Measurements from ENCODE around the gene ST6GAL1. TPM values are rescaled to one million over a fixed set of nuclear protein-coding genes. Genes with fewer than 3 reads are reported as not detected.

ST6GAL1 gene
- total RNA-seq, 6 experiments from 2014 or later, result 389 to 574 (median 483) TPM

DNA sequence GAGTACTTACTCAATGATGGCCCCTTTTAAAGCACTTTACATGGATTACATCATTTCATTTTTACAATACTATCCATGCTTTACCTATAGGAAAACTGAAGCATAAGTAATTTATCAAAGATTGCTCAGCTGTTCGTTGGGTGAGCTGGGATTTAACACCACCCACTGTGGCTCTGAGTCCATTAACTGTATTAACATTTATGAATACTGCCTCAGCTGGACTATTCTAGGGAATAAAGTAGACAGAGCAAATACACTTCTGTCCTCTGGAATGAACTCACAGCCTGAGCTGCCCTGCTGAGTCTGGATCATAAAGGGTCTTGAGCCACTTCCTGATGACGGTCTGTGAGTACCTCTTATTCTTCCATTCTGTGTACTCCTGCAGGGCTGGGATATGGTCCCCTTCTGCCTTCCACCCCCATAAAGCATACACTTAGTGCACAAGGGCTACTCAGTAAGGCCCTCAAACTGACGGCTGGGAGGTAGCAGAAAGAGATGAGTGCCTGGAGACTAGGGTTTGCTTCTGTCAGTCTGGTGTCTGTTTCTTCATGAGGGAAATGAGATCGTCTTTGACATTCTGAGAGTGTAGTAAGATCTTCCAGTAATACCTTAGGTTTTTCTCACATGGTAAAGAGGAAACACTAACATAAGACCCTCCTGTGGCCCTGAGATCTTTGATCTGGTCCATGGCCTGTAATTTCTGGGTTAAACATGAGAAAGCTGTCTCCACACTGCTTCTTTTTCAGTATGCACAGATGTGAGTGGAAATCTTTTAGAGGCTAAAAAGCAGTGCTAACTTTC, 12.6 kb upstream of the ST6GAL1 start:
- TF ChIP-seq POLR2A (IDR thresholded peaks at IDR 0.05), result no peak
- TF ChIP-seq, protein P1, sequence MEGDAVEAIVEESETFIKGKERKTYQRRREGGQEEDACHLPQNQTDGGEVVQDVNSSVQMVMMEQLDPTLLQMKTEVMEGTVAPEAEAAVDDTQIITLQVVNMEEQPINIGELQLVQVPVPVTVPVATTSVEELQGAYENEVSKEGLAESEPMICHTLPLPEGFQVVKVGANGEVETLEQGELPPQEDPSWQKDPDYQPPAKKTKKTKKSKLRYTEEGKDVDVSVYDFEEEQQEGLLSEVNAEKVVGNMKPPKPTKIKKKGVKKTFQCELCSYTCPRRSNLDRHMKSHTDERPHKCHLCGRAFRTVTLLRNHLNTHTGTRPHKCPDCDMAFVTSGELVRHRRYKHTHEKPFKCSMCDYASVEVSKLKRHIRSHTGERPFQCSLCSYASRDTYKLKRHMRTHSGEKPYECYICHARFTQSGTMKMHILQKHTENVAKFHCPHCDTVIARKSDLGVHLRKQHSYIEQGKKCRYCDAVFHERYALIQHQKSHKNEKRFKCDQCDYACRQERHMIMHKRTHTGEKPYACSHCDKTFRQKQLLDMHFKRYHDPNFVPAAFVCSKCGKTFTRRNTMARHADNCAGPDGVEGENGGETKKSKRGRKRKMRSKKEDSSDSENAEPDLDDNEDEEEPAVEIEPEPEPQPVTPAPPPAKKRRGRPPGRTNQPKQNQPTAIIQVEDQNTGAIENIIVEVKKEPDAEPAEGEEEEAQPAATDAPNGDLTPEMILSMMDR (IDR thresholded peaks at IDR 0.05), result no peak
- Histone ChIP-seq H3K36me3 (no peaks in the 10 kb centered on the region), H3K9me3 (no peaks in the 10 kb centered on the region), H3K4me1 (no peaks in the 10 kb centered on the region), H3K4me3 (no peak overlapping the region), H3K27ac (no peak overlapping the region), H3K27me3 (no peaks in the 10 kb centered on the region)
- WGBS (ENCODE audit: insufficient coverage, low coverage, low lambda C conversion rate, missing lambda C conversion rate), result 71% methylated on average over 4 of the region's 4 CpGs
- intact Hi-C loops (cut with DNase I), result no loop called here
- ATAC-seq (no peak), DNase-seq (no peak)

DNA sequence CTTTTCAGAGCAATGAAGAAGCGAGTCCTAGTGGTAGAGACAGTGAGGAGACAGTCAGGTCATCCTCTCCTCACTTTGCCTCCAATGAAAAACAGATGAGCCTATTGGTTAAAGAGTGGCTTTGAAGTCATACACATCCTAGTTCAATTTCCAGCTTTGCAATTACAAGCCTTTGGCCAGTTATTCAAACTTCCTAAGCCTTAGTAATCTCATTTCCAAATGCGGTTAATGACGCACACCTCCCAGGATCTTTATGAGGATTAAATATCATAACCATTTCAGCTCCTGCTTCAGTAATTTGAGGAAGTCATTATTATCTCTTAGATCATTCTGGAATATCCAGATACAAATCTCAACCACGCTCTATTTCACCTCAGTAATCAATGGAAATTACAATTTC, 10.0 kb upstream of the ST6GAL1 start:
- intact Hi-C loops (cut with DNase I), result loop anchor here in 1 of 2 donors (10.0 kb wide), 1 partner anchor 66 kb away; no protein-coding TSS in a partner anchor

DNA sequence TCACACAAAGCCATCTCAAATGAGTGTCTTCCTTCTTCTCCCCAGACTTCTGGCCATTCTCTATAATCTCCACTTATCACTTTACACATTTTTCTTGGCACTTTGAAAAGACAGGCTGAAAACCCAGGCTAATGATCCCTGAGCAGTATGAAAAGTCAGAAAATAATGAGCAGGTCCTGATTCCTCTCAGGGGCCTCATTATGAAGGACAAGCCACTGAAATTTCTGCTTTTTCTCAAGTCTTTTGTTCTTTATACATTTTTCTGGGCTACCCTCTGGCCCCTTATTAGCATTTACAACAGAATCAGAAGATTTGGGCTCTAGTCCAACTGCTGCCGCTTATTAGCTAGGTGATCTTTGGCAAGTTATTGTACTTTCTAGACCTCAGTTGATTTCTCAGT, 9.5 kb upstream of the ST6GAL1 start:
- WGBS (ENCODE audit: insufficient coverage, low coverage, low lambda C conversion rate, missing lambda C conversion rate), result 73% methylated on average over 1 of the region's 1 CpG
- Histone ChIP-seq H3K9me3 (no peaks in the 10 kb centered on the region), H3K27me3 (no peaks in the 10 kb centered on the region), H3K4me1 (no peaks in the 10 kb centered on the region), H3K4me3 (no peak overlapping the region), H3K36me3 (no peaks in the 10 kb centered on the region), H3K27ac (no peak overlapping the region)
- peak in 2 of 4 donors; percentile 46 for ATAC-seq
- no peak for DNase-seq
- intact Hi-C loops (cut with DNase I), result loop anchor here in 1 of 2 donors (10.0 kb wide), 1 partner anchor 66 kb away; no protein-coding TSS in a partner anchor
- TF ChIP-seq, protein P1 (IDR thresholded peaks at IDR 0.05), result no peak
- no peak for TF ChIP-seq POLR2A (IDR thresholded peaks at IDR 0.05)

More for the DNA sequence above, 10.0 kb upstream of the ST6GAL1 start:
- Histone ChIP-seq H3K27me3 (no peaks in the 10 kb centered on the region), H3K4me1 (no peaks in the 10 kb centered on the region), H3K27ac (no peak overlapping the region), H3K9me3 (no peaks in the 10 kb centered on the region), H3K36me3 (no peaks in the 10 kb centered on the region), H3K4me3 (no peak overlapping the region)
- no peak for TF ChIP-seq POLR2A (IDR thresholded peaks at IDR 0.05)
- TF ChIP-seq, protein P1 (IDR thresholded peaks at IDR 0.05), result no peak
- WGBS (ENCODE audit: insufficient coverage, low coverage, low lambda C conversion rate, missing lambda C conversion rate), result 66% methylated on average over 4 of the region's 4 CpGs
- DNase-seq, result no peak
- peak in 1 of 4 donors; percentile 37 for ATAC-seq

DNA sequence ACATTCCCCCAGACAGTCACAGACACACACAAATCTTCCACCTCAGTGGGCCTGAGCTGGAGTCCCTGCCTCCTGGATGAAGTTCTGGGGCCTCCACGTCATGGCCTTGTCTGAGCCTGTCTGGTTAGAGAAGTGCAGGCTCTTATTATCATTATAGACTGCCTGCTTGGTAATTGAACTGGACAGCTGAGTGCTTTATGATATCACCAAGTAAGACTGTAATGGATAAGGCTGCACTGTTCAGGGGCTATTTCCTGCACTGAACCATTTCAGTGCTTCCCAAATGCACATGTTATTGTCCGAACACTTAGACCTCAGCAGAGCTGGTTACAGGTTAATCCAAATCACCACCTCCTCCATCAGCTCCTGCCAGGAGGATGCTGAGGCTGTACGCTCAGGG, 8.7 kb upstream of the ST6GAL1 start:
- ATAC-seq, result no peak
- no peak for TF ChIP-seq POLR2A (IDR thresholded peaks at IDR 0.05)
- TF ChIP-seq, protein P1 (IDR thresholded peaks at IDR 0.05), result no peak
- intact Hi-C loops (cut with DNase I), result loop anchor here in 1 of 2 donors (10.0 kb wide), 1 partner anchor 67 kb away; no protein-coding TSS in a partner anchor

More for the DNA sequence above, 8.7 kb upstream of the ST6GAL1 start:
- no peaks in the 10 kb centered on the region for H3K36me3 ChIP-seq
- no peaks in the 10 kb centered on the region for H3K9me3 ChIP-seq
- no peak overlapping the region for H3K27ac ChIP-seq
- no peaks in the 10 kb centered on the region for H3K27me3 ChIP-seq
- H3K4me1 ChIP-seq, result no peaks in the 10 kb centered on the region
- DNase-seq, result no peak
- 85% methylated on average over 2 of the region's 3 CpGs for WGBS (ENCODE audit: insufficient coverage, low coverage, low lambda C conversion rate, missing lambda C conversion rate)
- no peak overlapping the region for H3K4me3 ChIP-seq
